Suprapubic skin (tissue), 4 donors: Measurements from ENCODE around the gene SLC31A2. TPM values are rescaled to one million over a fixed set of nuclear protein-coding genes. Genes with fewer than 3 reads are reported as not detected.
A peak's percentile ranks its signal among the peaks of the same experiment; 100 is the strongest.

Experiments used
- DNase-seq, 2 donors: peaks; one replicate each; pipeline ENCODE4 v3.0.0-alpha.2; 2019; ENCODE audit warnings: low spot score in 2 of 2
- H3K27ac ChIP-seq: fragments of 200-600 bp; sonication (generic); one replicate; pipeline ENCODE4 v1.5.1; 2019
- H3K27me3 ChIP-seq: fragments of 200-600 bp; sonication (generic); one replicate; pipeline ENCODE4 v1.5.1; 2019
- H3K36me3 ChIP-seq: fragments of 200-600 bp; sonication (generic); one replicate; pipeline ENCODE4 v1.5.1; 2019
- H3K4me1 ChIP-seq: fragments of 200-600 bp; sonication (generic); one replicate; pipeline ENCODE4 v1.5.1; 2019
- H3K4me3 ChIP-seq: fragments of 200-600 bp; sonication (generic); one replicate; pipeline ENCODE4 v1.5.1; 2019; ENCODE audit warnings: mild to moderate bottlenecking
- H3K9me3 ChIP-seq: fragments of 200-600 bp; sonication (generic); one replicate; pipeline ENCODE4 v1.5.1; 2019
- CTCF ChIP-seq, 2 donors: fragments of 200-600 bp in 1 of 2; fragments of 450-650 bp in 1 of 2; sonication (generic) in 1 of 2; IDR thresholded peaks; one replicate each; pipeline ENCODE4 v1.5.1; 2016 to 2019; ENCODE audit warnings: antibody characterized with exemption in 2 of 2, mild to moderate bottlenecking in 1 of 2, moderate library complexity in 1 of 2
- EP300 ChIP-seq: sonication (generic); formaldehyde crosslinking; IDR thresholded peaks from one replicate; pipeline ENCODE4 v1.6.1; 2017; ENCODE audit warnings: antibody characterized with exemption
- POLR2A ChIP-seq, 2 donors: fragments of 450-650 bp; IDR thresholded peaks; one replicate each; pipeline ENCODE4 v1.6.1; 2017; ENCODE audit warnings: antibody characterized with exemption in 2 of 2, mild to moderate bottlenecking in 2 of 2, moderate library complexity in 2 of 2
- POLR2AphosphoS5 ChIP-seq, 3 donors: sonication (generic); formaldehyde crosslinking; IDR thresholded peaks; one replicate each; pipeline ENCODE4 v1.6.1; 2017; ENCODE audit warnings: antibody characterized with exemption in 3 of 3
- WGBS: methylation state at CpG from one replicate; pipeline ENCODE4 v1.1.5; 2018; 5-methylcytosine and 5-hydroxymethylcytosine counted together
- total RNA-seq, 4 donors: library from RNA; depleted of rRNA; stranded (reverse); fragments of >200 nt; gene quantifications; one replicate each; pipeline ENCODE4 v1.1.0, GENCODE V29; 2016

SLC31A2 gene
- total RNA-seq, 4 donors from 2014 or later, result 49.8 to 114 (median 88.4) TPM

GRCh38 chr9:113153599-113153998 lies 2.8 kb downstream of the SLC31A2 start:
- H3K4me1 ChIP-seq, result peaks cover 63% of the 10 kb centered on the region
- no peak for TF ChIP-seq POLR2A (IDR thresholded peaks at IDR 0.05)
- DNase-seq, result no peak
- WGBS, result 89% methylated on average over 6 of the region's 6 CpGs
- H3K27me3 ChIP-seq, result no peaks in the 10 kb centered on the region
- H3K27ac ChIP-seq, result peak overlapping the region; percentile 16
- H3K36me3 ChIP-seq, result peaks cover 14% of the 10 kb centered on the region
- no peaks in the 10 kb centered on the region for H3K9me3 ChIP-seq
- no peak overlapping the region for H3K4me3 ChIP-seq

- Histone ChIP-seq H3K4me1 (peaks cover 63% of the 10 kb centered on the region), H3K4me3 (peak overlapping the region; percentile 1), H3K36me3 (peaks cover 23% of the 10 kb centered on the region), H3K27me3 (no peaks in the 10 kb centered on the region), H3K27ac (peak overlapping the region; percentile 16), H3K9me3 (no peaks in the 10 kb centered on the region)
- WGBS, result 61% methylated on average over 6 of the region's 6 CpGs
- no peak for TF ChIP-seq CTCF (IDR thresholded peaks at IDR 0.05)
- no peak for TF ChIP-seq POLR2A (IDR thresholded peaks at IDR 0.05)
- TF ChIP-seq EP300, result no peak
- TF ChIP-seq POLR2AphosphoS5 (IDR thresholded peaks at IDR 0.05), result no peak
- no peak for DNase-seq
These were observed 3.7 kb downstream of the SLC31A2 start for GRCh38 chr9:113154471-113154870.

GRCh38 chr9:113154946-113155345 lies 4.1 kb downstream of the SLC31A2 start:
- H3K27ac ChIP-seq, result peak overlapping the region; percentile 16
- no peaks in the 10 kb centered on the region for H3K27me3 ChIP-seq
- TF ChIP-seq POLR2A (IDR thresholded peaks at IDR 0.05) (no peak), CTCF (IDR thresholded peaks at IDR 0.05) (no peak), POLR2AphosphoS5 (IDR thresholded peaks at IDR 0.05) (no peak), EP300 (no peak)
- no peaks in the 10 kb centered on the region for H3K9me3 ChIP-seq
- WGBS, result 68% methylated on average over 2 of the region's 2 CpGs
- H3K4me3 ChIP-seq, result peak overlapping the region; percentile 1
- DNase-seq, result no peak
- H3K4me1 ChIP-seq, result peaks cover 63% of the 10 kb centered on the region
- H3K36me3 ChIP-seq, result peaks cover 28% of the 10 kb centered on the region

- 46% methylated on average over 7 of the region's 7 CpGs for WGBS
- H3K27me3 ChIP-seq, result no peaks in the 10 kb centered on the region
- peaks cover 56% of the 10 kb centered on the region for H3K4me1 ChIP-seq
- no peaks in the 10 kb centered on the region for H3K9me3 ChIP-seq
- peaks cover 31% of the 10 kb centered on the region for H3K36me3 ChIP-seq
- peak overlapping the region; percentile 16 for H3K27ac ChIP-seq
- TF ChIP-seq POLR2A (IDR thresholded peaks at IDR 0.05) (no peak), POLR2AphosphoS5 (IDR thresholded peaks at IDR 0.05) (no peak), CTCF (IDR thresholded peaks at IDR 0.05) (no peak), EP300 (no peak)
- no peak overlapping the region for H3K4me3 ChIP-seq
- DNase-seq, result no peak
These were observed 5.2 kb downstream of the SLC31A2 start for GRCh38 chr9:113155911-113156588.

- no peaks in the 10 kb centered on the region for H3K27me3 ChIP-seq
- TF ChIP-seq POLR2A (IDR thresholded peaks at IDR 0.05), result no peak
- TF ChIP-seq EP300, result no peak
- no peak for TF ChIP-seq POLR2AphosphoS5 (IDR thresholded peaks at IDR 0.05)
- TF ChIP-seq CTCF (IDR thresholded peaks at IDR 0.05), result no peak
- no peak overlapping the region for H3K27ac ChIP-seq
- peaks cover 50% of the 10 kb centered on the region for H3K4me1 ChIP-seq
- no peak for DNase-seq
- WGBS, result 70% methylated on average over 1 of the region's 1 CpG
- no peaks in the 10 kb centered on the region for H3K9me3 ChIP-seq
- peaks cover 39% of the 10 kb centered on the region for H3K36me3 ChIP-seq
- no peak overlapping the region for H3K4me3 ChIP-seq
These were observed 6.1 kb downstream of the SLC31A2 start for GRCh38 chr9:113156880-113157279.
